Skin of body (tissue), 2 donors: ENCODE data around the gene TSEN2. TPM values are rescaled to one million over a fixed set of nuclear protein-coding genes. Genes with fewer than 3 reads are reported as not detected.
"Not testable (repeated sequence)": the region's sequence is repeated elsewhere in the genome, so short reads cannot be mapped to it uniquely, and the experiment has no call there.

Experiments used
- DNase-seq: peaks from one replicate; lab custom pipeline; 2025; lab: John Stamatoyannopoulos, UW
- total RNA-seq: library from RNA; depleted of rRNA; stranded (reverse); fragments of >200 nt; gene quantifications from one replicate; pipeline ENCODE4 v1.2.3, GENCODE V29; 2014

Gene TSEN2
- total RNA-seq, 1 donor from 2014 or later: 16.3 TPM

DNA sequence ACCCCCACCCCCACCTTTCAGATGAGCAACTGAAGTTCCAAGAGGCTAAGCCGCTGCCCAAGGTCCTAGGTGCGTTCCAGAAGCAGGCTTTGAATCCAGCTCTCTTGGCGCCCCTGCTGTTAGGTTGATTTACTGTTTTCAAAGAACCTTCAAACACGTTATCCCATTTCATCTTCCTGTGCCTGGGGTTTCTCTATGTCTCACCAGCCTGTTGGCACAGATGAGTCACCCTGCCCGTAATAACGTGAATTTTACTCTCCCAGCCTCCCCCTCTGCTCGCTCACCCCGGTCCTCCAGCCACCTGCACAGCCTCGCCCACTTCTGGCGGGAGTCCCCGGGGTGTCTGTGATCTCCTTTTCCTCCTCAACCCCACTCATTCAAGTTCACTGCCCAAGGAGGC, 13.0 kb upstream of the TSEN2 start:
- DNase-seq: no peak

DNA sequence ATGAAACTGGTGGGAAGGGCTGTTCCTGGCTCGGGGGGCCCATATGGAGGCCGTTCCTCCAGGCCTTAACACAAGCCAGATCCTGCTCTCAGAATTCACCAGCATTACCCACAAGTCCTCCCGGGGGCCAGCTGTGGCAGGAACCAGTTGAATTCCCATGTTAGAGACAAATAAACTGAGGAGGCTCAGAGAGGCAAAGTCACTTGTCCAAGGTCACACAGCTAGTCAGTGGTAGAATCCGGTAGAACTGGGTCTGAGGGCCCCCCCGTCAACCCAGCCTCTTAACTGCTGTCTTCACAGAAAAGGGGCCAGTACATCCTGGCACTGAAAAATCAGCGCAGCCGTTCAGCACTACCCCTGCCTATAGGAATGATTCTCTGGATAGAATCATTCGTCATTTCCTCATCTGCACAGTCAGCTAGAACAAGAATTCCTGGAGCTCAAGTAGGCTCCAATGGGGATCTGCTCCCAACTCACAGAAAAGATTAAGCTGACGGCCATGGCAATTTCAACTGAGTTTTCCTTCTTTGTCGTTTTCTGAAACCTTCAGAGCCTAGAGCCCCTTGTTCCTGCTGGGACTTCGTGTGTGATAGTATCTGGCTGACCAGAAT, 12.2 kb upstream of the TSEN2 start:
- DNase-seq: peak; percentile 60

DNA sequence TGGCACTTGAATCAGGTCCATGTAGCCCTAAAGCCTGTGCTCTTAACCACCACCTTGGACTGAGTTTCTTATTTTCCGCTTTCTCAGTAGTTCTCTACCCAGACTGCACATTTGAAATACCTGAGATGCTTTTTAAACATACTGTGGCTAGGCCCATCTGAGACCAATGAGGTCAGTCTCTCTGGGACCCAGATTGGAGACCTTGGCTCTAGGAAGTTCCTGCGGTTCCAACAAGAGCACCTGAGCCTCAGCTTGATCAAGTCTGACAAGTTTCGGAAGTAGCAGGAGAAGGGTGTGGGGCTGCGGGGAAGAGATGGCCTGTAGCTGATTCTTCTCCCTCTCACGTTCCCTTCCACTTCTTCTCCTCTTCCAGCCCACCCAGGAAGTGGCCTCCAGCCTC, 11.5 kb upstream of the TSEN2 start:
- no peak for DNase-seq

DNA sequence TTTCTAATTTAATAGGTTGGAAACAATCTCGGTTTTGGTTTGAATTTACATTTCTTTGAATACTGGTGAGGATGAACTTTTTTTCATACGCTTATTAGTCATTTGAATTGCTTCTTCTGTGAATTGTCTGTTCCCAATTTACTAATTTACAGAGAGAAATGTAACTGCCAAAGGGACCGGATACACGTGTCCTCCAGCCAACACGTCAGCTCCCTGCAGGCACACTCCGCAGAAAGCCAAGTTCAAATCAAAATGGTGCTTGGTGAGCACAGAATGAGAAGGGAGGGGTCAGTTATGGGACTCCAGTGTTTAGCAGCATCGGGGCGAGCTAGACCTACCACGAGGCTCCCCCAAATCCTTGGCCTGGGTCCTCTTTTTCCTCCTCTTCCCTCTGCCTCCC, 10.8 kb upstream of the TSEN2 start:
- DNase-seq: peak; percentile 91

DNA sequence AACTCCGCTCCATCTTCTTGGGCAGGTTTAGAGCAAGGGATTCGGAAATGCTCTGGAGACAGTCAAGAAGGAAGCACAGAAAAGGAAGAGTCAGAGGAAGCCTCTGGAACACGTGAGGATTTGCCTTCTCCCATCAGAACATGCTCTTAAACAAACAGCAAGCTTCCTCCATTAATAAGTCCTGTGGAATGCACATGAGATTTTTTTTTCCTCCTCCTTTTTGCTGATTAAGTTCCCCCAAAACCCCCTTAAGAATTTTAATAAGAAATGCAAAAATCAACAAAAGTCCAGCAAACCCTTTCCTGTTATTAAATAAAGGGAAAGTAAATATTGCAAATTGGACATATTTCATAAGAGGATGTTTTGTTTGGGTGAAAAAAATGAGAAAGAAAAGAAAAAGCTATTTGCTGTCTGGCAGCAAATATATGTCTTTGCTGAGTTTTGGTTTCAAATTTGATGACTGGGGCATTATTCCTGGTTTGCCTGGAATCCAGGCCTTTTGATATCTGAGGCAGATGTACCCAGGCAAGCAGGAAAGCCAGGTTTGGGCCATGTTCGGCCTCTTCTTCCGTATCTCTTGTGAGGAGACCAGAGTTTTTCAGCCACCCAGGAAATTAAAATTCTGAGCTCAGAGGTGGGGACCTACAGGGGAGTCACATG, 7.9 kb upstream of the TSEN2 start:
- no peak for DNase-seq

DNA sequence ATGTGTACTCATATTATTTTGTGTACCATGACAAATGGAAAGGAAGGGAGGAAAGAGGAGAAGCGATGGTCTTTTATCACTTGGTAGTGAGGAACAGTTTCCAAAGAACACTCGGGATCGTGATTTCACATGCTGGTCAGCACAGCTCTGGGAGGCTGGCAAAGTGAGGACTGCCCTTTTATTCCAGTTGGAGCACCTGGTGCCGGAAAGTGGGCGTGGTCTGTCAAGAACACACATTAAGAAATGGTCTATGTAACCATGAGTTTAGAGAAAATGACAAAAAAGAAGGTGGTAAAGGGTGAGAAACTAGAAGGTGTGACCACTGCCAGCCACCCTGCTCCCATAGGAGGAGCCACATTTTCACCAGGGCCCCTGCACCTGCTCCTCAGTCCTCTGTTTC, 7.0 kb upstream of the TSEN2 start:
- no peak for DNase-seq

DNA sequence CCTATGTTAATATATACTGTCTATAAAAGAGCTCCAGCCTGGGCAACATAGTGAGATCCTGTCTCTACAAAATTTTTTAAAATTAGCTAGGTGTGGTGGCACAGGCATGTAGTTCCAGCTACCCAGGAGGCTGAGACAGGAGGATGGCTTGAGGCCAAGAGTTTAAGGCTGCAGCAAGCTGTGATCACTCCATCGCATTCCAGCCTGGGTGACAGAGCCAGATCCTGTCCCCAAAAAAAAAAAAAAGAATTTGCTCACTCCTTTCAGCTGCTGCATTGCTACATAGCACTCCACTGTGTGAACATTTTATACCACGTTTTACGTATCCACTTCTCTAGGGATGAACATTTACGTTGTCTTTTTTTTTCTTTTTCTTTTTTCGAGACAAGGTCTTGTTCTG, 6.0 kb upstream of the TSEN2 start:
- DNase-seq: no peak

DNA sequence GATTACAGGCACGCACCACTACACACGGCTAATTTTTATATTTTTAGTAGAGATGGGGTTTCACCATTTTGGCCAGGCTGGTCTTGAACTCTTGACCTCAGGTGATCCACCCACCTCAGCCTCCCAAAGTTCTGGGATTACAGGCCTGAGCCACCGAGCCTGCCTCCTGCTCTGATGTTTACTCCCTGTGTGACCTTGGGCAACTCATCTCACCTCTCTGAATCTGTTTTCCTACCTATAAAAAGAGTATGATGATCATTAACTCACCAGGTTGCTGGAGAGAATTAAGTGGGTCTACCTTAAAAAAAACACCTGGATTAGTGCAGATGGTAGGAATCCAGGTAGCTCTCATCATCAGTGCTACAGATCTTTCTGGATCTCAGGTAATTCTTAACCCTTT, 5.1 kb upstream of the TSEN2 start:
- DNase-seq: not testable (repeated sequence)

DNA sequence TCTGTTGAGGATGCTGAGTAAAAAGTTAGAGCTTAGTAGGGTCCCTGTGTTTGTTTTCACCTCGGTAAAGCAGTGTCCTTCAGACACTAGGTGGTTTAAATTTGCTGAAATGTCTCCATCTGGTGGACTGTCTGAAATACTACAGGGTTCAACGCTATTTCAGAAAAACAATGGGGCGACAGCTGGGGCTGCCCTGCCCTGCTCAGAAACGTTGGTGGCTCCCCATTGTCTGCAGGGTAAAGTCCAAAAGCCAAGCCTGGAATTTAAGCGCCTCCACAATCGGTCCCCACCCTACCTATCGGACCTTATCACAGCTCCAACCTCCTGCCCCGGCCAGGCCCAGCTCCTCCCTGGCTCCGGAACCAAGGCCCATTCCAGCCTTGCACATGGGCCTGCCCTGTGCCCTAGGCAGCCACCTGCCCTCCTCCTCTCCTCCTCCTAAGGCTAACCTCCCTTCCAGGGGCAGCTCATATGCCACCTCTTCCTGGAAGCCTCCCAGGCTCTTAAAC, 4.3 kb upstream of the TSEN2 start:
- peak; percentile 48 for DNase-seq

DNA sequence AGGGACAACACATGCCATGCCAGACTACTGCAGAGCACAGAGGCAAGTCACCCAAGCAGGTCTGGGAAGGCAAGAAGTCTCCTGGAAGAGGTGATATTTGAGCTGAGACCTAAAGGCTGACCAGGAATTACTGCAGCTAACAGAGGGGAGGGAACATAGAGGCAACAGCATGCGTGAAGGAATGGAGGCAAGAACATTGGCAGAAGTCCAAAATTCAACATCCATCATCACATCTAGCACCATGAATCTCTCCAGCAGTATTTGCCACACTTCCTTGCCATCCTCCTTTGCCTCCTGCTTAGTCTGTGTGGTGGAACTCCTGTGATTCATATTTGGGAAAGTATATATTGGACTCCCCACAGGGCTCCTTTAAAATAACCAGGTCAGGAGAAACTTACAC, 870 bp upstream of the TSEN2 start:
- no peak for DNase-seq

DNA sequence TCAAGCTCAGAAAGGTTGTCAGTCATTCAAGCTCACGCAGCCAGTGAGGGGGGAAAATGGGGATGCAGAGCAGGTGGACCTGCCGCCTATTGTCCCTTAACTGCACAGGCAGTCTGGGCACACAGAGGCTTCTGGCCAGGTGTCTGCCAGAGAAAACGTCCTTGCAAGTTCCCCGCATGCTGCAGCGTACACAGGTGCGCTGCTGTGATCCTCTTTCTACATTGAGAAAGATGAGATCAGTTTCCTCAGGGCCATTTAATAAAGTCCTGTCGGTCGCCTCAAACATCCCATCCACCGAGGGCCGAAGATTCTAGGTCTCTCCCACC, 445 bp upstream of the TSEN2 start:
- no peak for DNase-seq

DNA sequence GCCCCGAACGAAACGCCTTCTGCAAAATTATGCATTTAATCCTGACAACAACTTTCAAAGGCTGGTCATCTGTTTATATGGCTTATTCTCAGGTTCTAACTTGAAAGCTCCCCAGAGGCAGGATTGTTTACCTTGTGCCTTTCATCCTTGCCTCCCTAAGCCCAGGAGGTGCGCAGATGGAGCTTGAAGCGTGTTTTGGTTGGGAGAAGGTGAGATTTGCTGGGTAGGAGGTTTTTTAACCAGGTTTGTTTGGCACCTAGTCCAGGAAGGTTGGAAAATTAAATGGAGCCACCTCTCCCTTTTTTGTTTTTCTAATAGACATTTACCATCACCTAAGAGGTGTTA, 675 bp downstream of the TSEN2 start:
- no peak for DNase-seq

DNA sequence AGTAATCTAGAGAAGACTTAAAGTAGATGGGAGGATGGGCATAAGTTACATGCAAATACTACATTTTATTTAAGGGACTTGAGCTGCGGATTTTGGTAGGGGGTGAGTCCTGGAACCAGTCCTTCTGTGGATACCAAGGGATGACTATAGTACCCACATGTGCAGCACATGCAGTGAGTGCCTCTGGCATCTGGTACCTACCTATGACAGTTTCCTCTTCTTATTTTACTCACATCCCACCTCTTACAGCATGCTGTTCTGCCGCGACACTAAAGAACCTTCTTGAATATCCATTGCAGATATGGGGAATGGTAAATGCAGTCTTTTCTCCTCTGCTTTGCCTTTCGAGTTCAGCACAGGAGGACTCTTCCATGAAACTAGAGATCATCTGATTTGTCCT, 1.7 kb downstream of the TSEN2 start:
- no peak for DNase-seq

DNA sequence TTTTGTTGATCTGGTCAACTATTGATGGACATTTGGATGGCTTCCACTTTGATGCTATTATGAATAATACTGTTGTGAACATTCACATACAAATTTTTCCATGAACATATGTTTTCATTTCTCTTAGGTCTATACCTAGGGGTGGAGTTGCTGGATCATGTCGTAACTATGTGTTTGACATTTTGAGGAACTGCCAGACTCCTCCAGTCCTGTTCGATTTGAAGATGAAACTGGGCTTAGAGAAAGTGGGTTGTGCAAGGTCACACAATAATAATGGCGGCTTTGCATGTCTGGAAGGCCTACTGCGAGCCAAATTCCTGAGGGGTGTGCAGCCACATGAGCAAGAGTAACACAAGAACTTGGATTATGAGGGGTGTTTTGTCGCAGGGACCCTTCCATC, 2.6 kb downstream of the TSEN2 start:
- DNase-seq: no peak

DNA sequence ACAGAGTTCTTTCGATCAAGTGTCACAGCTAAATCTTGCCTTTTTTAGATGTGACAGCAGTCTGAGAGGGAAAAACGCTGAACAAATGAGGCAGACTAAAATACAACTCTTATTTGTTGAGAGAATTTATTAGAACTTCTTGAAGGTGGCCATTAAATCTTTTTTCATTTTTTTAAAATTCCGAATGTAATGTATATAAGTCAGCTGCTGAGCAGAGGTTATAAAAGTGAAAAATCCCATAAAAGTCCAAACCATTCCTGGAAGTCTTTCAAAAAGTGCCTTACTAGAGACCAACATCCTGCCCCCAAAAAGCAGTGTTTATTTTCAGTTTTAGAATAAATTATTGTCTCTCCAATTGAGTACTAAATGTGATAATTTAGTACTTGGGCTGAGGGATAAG, 3.1 kb downstream of the TSEN2 start:
- DNase-seq: no peak

DNA sequence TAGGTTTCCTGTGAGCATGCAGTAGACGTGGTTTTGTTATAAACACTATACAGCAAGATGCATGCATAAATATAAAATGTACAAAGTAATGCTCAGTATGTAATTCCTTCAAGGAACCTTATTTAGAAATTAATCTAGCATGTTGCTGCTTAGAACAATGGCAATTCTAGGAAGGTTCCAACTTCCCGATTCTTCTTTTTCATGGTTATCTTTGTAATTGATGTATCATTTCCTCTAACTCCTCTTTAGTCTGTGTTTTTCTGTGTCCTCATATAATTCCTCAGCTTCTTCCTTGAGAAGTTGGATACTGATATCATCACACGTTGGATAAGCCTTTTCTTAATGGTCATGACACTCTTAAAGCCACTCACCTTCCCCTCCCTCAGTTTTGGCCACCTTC, 3.5 kb downstream of the TSEN2 start:
- DNase-seq: no peak

DNA sequence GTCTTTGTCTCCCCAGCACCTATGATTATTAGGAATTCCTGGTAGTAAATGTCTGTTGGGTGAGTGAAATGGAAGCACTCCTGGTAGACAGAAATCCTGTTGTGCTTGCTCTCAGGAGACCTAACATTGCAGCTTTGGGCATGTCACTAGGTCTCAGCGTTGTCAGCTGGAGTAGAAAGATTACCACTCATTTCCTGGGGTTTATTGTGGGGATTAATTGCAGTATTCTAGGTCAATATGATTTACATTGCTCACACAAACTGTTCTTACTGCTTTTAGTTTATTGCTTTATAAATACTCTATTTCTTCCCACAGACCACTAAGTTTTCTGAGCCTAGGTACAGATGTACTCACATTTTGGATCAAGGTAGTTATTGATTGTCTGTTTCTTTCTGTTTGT, 5.1 kb downstream of the TSEN2 start:
- no peak for DNase-seq

DNA sequence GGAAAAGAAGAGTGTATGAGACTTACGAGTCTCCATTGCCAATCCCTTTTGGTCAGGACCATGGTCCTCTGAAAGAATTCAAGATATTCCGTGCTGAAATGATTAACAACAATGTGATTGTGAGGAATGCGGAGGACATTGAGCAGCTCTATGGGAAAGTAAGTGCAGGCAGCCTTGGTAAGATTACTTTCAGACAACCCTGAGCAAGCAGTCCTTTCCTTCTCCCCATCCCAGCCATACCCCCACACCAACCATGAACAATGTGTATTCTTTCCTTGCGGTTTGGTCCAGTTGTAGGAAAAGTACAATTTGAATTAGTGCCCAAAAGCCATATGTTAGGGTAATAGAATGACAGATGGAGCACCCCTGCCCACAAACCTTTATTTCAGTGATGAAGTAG, 5.6 kb downstream of the TSEN2 start:
- DNase-seq: no peak

DNA sequence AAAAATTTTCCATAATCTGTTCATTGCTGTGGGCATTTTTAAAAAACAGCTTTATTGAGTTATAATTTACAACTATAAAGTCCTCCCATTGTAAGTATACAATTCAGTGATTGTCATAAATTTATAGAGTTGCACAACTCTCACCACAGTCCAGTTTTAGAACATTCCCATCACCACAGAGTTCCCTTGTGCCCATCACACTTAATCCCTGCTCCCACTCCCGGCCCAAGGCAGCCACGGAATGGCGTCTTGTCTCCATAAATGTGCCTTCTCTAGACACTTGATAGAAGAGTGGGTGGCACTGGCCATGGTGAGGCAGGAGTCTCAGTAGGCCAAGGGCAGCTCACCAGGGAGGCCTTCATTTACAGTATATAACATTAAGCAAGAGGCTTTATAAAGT, 6.3 kb downstream of the TSEN2 start:
- no peak for DNase-seq

DNA sequence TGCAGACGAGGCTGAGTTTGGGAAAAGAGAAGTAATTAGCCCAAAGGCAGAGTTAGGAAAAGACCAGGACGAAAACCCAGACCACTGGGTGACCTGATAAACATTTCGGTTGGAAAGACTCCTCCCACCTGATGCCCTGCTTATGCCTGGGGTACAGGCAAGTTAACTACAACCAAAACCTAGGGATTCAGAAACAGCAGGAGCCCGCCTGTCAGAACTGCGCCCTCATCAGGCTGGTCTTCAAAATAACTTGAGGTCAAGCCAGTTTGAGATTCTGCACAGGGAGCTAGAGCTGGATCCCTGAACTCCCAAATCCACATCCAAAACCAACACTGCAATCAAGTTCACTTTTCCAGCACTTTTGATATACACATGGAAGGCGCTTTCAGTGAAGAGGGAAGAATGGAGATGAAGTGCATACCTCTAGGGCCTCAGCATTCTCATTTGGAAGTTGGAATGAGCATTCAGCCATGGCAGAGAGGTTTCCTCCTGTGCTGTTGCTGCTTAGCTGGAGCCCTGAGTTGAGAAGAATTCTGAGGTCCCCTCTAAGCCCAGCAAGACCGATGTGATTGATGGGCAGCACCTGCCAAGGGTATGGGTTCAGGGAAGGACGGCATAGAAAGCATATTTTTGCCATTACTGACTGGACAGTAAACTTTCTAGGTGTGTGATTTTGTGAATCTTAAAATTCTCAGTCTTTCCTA, 11.6 kb downstream of the TSEN2 start:
- DNase-seq: no peak

DNA sequence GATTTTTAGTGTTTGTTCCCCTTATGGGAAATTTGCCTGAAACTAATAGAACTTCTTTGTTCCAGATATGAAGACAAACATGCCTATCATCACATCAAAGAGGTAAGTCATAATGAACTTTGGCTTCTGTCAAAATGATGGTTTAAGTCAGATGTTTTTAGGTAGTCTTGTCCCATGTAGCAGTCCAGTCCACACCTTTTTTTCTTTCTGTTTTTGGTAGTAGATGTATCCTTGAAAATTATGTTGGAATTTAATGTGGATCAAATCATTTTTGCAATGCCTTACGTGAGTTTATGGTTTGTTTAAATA, 12.1 kb downstream of the TSEN2 start:
- no peak for DNase-seq

DNA sequence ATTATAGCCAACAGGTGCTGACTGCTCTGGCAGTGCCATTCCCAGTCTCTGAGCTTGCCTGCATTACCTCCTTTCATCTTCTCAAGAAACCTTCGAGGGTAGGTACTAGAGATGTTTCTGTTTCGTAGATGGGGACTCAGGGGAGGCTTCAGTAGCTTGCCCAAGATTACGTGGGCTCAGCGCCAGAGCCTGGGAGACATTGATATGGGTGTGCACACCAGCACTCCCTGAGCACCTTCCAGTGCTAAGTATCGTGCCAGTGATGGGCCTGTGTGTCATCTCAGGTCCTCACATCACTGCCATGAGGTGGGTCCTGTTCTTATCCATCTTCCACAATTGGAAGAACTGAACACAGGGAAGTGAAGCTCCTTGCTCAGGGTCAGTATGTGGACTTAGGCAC, 15.2 kb downstream of the TSEN2 start:
- no peak for DNase-seq

DNA sequence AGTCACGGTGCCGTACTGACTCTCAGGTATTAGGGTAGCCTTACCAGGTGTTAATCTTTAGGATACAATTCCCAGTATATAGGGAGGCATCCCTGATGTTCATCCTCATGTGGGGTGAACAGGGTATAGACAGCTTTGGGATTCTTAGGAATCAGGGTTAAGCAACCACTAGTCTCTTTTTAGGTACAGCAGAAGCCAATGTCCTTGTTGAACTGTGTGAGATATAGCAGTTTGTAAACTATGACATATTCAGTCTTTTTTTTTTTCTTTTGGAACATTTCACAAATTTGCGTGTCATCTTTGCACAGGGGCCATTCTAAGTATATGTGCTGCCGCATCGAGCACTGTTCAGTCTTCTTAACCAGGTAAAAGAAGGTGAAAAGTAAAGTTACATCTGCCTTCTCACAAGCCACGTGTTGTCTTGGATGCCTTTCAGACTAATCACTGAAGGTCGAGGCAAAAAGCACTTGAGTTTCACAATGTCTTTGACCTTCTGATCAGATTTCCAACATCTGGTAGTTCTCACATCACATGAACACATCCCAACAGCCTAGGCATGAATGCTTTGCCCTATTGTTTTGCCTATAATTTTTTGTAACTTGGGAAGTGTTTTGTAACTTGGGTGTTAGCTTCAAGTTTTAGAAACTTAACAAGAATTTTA, 17.2 kb downstream of the TSEN2 start:
- no peak for DNase-seq
